ENCODE results near the gene GPR151.

Gene GPR151

GRCh38 chr5:146519554-146519953 lies 3.6 kb upstream of the GPR151 start:
- DNase-seq = no peak

GRCh38 chr5:146515473-146516150 lies 378 bp downstream of the GPR151 start:
- no peak for DNase-seq

- no peak for DNase-seq
Measured at GRCh38 chr5:146514575-146514974, 1.4 kb downstream of the GPR151 start.

- no peak for DNase-seq
Measured at GRCh38 chr5:146513462-146513861, 2.5 kb downstream of the GPR151 start.

GRCh38 chr5:146510559-146511125 lies 5.3 kb downstream of the GPR151 start:
- DNase-seq = no peak

GRCh38 chr5:146507428-146507827 lies 8.6 kb downstream of the GPR151 start:
- DNase-seq = no peak

- no peak for DNase-seq
Measured at GRCh38 chr5:146499680-146500079, 16.3 kb downstream of the GPR151 start.

- DNase-seq = no peak
Measured at GRCh38 chr5:146494656-146495055, 21.3 kb downstream of the GPR151 start.

- no peak for DNase-seq
Measured at GRCh38 chr5:146490089-146490843, 25.7 kb downstream of the GPR151 start.

- no peak for DNase-seq
Measured at GRCh38 chr5:146484714-146485391, 31.1 kb downstream of the GPR151 start.

GRCh38 chr5:146482775-146483174 lies 33.2 kb downstream of the GPR151 start:
- DNase-seq = no peak

GRCh38 chr5:146475906-146476305 lies 40.1 kb downstream of the GPR151 start:
- no peak for DNase-seq

GRCh38 chr5:146475190-146475780 lies 40.7 kb downstream of the GPR151 start:
- peak in 1 of 2 experiments; percentile 23 for DNase-seq

- DNase-seq = no peak
Measured at GRCh38 chr5:146474065-146474464, 41.9 kb downstream of the GPR151 start.

- DNase-seq = no peak
Measured at GRCh38 chr5:146467760-146468159, 48.2 kb downstream of the GPR151 start.

GRCh38 chr5:146466521-146467349 lies 49.3 kb downstream of the GPR151 start:
- DNase-seq = peak in 1 of 2 experiments; percentile 48

GRCh38 chr5:146463446-146463845 lies 52.5 kb downstream of the GPR151 start:
- DNase-seq = no peak

All from SW 1271 (cell line).